ENCODE results near the gene ADAT3.

ADAT3 gene

DNA sequence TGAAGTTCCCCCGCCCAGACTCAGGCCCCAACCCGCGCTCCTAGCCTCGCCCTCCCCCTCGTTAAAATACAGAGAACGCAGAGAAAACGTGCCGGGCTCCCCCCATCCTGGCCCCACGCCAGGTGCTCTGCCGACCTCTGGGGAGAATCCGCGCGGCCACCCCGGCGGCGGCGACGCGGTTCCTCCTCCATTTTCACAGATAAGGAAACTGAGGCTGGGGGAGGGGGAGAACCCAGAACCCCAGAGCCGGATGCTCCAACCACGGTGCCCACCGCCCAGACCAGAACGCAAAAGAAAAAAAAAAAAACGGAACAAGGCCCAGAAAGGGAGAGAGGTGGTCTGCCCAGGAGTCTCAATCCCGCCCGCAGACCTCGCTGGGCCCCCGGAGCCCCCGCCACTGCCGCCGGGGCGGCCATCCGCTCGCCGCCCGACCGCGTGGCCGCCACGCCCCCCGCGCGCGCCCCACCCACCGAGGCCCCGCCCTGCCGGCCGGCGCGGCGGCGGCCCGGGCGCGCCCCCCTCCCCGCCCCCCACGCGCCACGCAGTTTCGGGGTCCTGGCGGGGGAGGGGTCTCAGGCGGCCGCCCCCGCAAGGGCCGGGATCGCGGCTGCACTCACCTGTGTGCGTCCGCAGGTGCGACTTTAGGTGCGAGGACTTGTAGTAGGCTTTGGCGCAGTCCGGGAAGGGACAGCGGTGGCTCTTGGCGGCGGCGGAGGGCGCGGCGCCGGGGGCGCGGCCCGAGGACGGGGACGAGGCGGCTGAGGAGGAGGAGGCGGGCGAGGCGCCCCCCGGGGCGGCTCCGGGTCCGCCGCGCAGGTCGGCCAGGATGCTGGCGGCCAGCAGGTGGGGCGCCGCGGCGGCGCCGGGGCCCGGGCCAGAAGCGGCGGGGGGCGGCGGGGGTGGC, 42.5 kb upstream of the ADAT3 start:
- DNase-seq (ENCODE audit: extremely low spot score): peak; percentile 63
- TF ChIP-seq FOXM1 (IDR thresholded peaks at IDR 0.05; ENCODE audit: borderline replicate concordance): no peak
- no peak for TF ChIP-seq LEF1 (IDR thresholded peaks at IDR 0.05; ENCODE audit: borderline replicate concordance)
- no peak for TF ChIP-seq NFRKB (IDR thresholded peaks at IDR 0.05)
- TF ChIP-seq SUZ12 (IDR thresholded peaks at IDR 0.05): no peak
- TF ChIP-seq FOXA1 (IDR thresholded peaks at IDR 0.05): no peak
- TF ChIP-seq SP1 (IDR thresholded peaks at IDR 0.05): no peak
- no peak for TF ChIP-seq TARDBP (IDR thresholded peaks at IDR 0.05)
- TF ChIP-seq, protein P1, sequence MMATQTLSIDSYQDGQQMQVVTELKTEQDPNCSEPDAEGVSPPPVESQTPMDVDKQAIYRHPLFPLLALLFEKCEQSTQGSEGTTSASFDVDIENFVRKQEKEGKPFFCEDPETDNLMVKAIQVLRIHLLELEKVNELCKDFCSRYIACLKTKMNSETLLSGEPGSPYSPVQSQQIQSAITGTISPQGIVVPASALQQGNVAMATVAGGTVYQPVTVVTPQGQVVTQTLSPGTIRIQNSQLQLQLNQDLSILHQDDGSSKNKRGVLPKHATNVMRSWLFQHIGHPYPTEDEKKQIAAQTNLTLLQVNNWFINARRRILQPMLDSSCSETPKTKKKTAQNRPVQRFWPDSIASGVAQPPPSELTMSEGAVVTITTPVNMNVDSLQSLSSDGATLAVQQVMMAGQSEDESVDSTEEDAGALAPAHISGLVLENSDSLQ (IDR thresholded peaks at IDR 0.05): no peak
- TF ChIP-seq L3MBTL2 (conservative IDR thresholded peaks at IDR 0.05): no peak
- TF ChIP-seq FOXK2 (IDR thresholded peaks at IDR 0.05): no peak
- TF ChIP-seq CTBP1 (IDR thresholded peaks at IDR 0.05; ENCODE audit: borderline replicate concordance): no peak
- no peak for TF ChIP-seq ARNT (IDR thresholded peaks at IDR 0.05)
- TF ChIP-seq ZNF384 (IDR thresholded peaks at IDR 0.05): no peak
- no peak for TF ChIP-seq HDGF (IDR thresholded peaks at IDR 0.05; ENCODE audit: borderline replicate concordance)
- TF ChIP-seq BHLHE40 (IDR thresholded peaks at IDR 0.05; ENCODE audit: borderline replicate concordance): no peak
- TF ChIP-seq ELF4 (IDR thresholded peaks at IDR 0.05): no peak
- CTCF ChIA-PET: no interaction called here
- POLR2A ChIA-PET: no interaction called here

DNA sequence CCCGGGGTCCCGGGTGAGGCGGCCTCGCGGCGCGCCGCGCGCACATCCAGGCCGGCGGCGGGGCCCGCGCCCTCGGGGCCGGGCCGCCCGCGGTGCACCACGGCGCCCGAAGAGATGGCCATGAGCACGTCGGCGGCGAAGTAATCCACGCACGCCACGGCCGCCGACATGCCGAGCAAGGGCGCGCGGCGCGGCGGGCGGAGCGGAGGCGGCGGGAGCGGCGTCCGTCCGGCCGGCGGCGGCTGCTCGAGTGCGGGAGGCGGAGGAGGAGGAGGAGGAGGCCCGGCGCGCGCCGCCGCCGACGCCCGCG, 41.9 kb upstream of the ADAT3 start, which contains the start of gene KLF16:
Gene KLF16, minus strand, starts transcription at position 252 of the 310 bp plus-strand sequence. Its CDS starts 82 bp downstream, at position 170.
- ChIA-PET POLR2A (no interaction called here), CTCF (no interaction called here)
- no peak for TF ChIP-seq TARDBP (IDR thresholded peaks at IDR 0.05)
- TF ChIP-seq HDGF (IDR thresholded peaks at IDR 0.05; ENCODE audit: borderline replicate concordance): no peak
- TF ChIP-seq FOXA1 (IDR thresholded peaks at IDR 0.05): no peak
- no peak for TF ChIP-seq ARNT (IDR thresholded peaks at IDR 0.05)
- TF ChIP-seq LEF1 (IDR thresholded peaks at IDR 0.05; ENCODE audit: borderline replicate concordance): no peak
- no peak for TF ChIP-seq CTBP1 (IDR thresholded peaks at IDR 0.05; ENCODE audit: borderline replicate concordance)
- no peak for TF ChIP-seq BHLHE40 (IDR thresholded peaks at IDR 0.05; ENCODE audit: borderline replicate concordance)
- TF ChIP-seq FOXM1 (IDR thresholded peaks at IDR 0.05; ENCODE audit: borderline replicate concordance): no peak
- no peak for TF ChIP-seq NFRKB (IDR thresholded peaks at IDR 0.05)
- TF ChIP-seq, protein P1 (IDR thresholded peaks at IDR 0.05): no peak
- no peak for DNase-seq (ENCODE audit: extremely low spot score)

DNA sequence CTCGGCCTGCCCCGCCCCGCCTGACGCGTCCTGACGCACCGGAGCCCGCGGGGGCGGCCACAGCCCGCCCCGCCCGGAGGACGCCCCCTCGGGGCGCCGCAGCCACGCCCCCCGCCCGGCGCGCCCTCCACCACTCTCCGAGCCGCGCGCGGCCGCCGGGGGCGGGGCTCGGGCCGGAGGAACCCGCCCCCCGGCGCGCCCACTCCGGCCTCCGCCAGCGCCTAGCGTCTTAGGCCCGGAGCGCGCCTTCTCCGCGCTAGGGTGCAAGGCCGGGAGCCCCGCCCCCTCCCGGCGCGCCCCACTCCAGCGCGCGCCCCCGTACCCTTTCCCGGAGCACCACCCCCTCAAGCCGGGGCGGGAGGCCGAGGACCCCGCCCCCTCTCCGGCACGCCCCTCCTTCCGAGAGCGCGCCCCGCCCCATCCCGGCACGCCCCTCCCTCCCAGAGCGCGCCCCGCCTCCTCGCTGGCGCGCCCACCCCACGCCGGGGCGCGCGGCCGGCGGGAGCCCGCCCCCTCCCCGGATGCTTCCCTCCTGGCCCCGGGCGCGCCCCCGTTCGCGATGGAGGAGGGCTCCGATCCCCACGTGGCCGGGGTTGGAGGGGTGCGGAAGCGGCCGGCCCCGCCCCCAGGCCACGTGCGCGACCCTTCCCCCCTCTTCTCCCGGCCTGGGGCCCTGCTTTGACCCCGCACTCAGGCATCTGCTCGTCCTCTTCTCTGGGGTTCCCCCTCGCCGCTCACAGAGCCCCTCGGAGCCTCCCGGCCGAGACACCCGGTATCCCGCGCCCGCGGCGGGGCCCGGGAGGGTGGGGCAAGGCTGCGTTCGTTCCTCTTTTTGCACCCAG, 41.3 kb upstream of the ADAT3 start:
- TF ChIP-seq FOXK2 (IDR thresholded peaks at IDR 0.05): no peak
- peak; percentile 72 for TF ChIP-seq L3MBTL2 (conservative IDR thresholded peaks at IDR 0.05)
- TF ChIP-seq FOXM1 (IDR thresholded peaks at IDR 0.05; ENCODE audit: borderline replicate concordance): peak; percentile 89
- peak; percentile 92 for DNase-seq (ENCODE audit: extremely low spot score)
- ChIA-PET POLR2A (interaction anchor here (1.4 to 1.6 kb wide), 3 partner anchors 11 to 33 kb away, joined by 6 to 17 read pairs (median 7); no protein-coding TSS in a partner anchor), CTCF (interaction anchor here (1.4 kb wide), 1 partner anchor 26 kb away, joined by 4 read pairs; no protein-coding TSS in a partner anchor)

DNA sequence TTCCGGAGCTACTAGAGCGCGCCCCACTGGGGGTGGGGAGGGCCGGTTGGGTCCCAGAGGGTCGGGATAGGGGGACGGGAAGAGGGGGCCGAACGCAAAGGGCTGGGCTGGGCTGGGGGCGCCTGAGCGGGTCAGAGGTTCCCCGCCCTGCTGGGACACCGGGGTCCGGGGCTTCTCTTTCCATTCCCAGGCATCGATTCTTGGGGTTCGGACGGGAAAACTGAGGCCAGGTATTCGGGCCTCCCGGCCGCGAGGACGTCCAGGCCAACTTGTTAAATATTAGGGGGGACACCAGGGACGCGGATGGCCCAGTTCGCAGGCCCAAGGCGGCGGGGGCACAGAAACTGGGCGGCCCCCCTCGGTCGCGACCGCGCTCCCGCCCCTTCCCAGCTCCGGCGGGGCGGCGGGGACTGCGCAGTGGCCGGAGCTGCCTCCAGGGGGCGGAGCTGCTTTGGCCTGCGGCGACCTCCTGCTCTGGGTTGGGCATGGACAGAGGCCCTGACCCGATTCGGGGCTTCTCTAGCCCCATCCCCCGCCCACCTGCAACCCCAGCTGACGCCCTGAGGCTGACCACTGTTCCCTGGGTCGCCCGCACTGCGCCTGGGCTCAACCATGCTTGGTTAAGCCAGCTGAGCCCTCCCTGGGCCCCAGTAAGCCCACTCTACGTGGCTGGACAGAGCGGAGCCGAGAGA, 40.6 kb upstream of the ADAT3 start:
- ChIA-PET CTCF (interaction anchor here (1.4 kb wide), 1 partner anchor 27 kb away, joined by 4 read pairs; no protein-coding TSS in a partner anchor), POLR2A (interaction anchor here (1.4 to 1.6 kb wide), 3 partner anchors 11 to 32 kb away, joined by 6 to 17 read pairs (median 7); no protein-coding TSS in a partner anchor)
- TF ChIP-seq L3MBTL2 (conservative IDR thresholded peaks at IDR 0.05) (0 out of 2 replicates have a peak, but pooled peaks have one; percentile 4), HDGF (IDR thresholded peaks at IDR 0.05; ENCODE audit: borderline replicate concordance) (peak; percentile 97; the same call in 1 of the 2 replicates), LEF1 (IDR thresholded peaks at IDR 0.05; ENCODE audit: borderline replicate concordance) (peak; percentile 65; the same call in 1 of the 2 replicates), FOXK2 (IDR thresholded peaks at IDR 0.05) (no peak), NFRKB (IDR thresholded peaks at IDR 0.05) (no peak), FOXM1 (IDR thresholded peaks at IDR 0.05; ENCODE audit: borderline replicate concordance) (peak; percentile 29; the same call in 1 of the 2 replicates)
- peak; percentile 65 for DNase-seq (ENCODE audit: extremely low spot score)

GRCh38 chr19:1865172-1866010, 39.8 kb upstream of the ADAT3 start:
- no peak for DNase-seq (ENCODE audit: extremely low spot score)
- TF ChIP-seq FOXA1 (IDR thresholded peaks at IDR 0.05) (no peak), NFRKB (IDR thresholded peaks at IDR 0.05) (no peak), SP1 (IDR thresholded peaks at IDR 0.05) (no peak), LEF1 (IDR thresholded peaks at IDR 0.05; ENCODE audit: borderline replicate concordance) (no peak), FOXK2 (IDR thresholded peaks at IDR 0.05) (no peak), BHLHE40 (IDR thresholded peaks at IDR 0.05; ENCODE audit: borderline replicate concordance) (no peak), CTBP1 (IDR thresholded peaks at IDR 0.05; ENCODE audit: borderline replicate concordance) (no peak), HDGF (IDR thresholded peaks at IDR 0.05; ENCODE audit: borderline replicate concordance) (no peak), L3MBTL2 (conservative IDR thresholded peaks at IDR 0.05) (no peak), FOXM1 (IDR thresholded peaks at IDR 0.05; ENCODE audit: borderline replicate concordance) (no peak), SUZ12 (IDR thresholded peaks at IDR 0.05) (no peak), TARDBP (IDR thresholded peaks at IDR 0.05) (no peak), ELF4 (IDR thresholded peaks at IDR 0.05) (no peak), ARNT (IDR thresholded peaks at IDR 0.05) (no peak), ZNF384 (IDR thresholded peaks at IDR 0.05) (no peak)
- TF ChIP-seq, protein P1 (IDR thresholded peaks at IDR 0.05): no peak
- POLR2A ChIA-PET: interaction anchor here (1.4 to 1.6 kb wide), 4 partner anchors 10 to 32 kb away, joined by 4 to 17 read pairs (median 6); no protein-coding TSS in a partner anchor
- CTCF ChIA-PET: interaction anchor here (0.6 to 1.4 kb wide), 2 partner anchors 27 to 39 kb away, joined by 4 to 5 read pairs; no protein-coding TSS in a partner anchor

Data from HEK293T (cell line).